ENCODE data around the gene ABCB8.

Gene ABCB8

DNA sequence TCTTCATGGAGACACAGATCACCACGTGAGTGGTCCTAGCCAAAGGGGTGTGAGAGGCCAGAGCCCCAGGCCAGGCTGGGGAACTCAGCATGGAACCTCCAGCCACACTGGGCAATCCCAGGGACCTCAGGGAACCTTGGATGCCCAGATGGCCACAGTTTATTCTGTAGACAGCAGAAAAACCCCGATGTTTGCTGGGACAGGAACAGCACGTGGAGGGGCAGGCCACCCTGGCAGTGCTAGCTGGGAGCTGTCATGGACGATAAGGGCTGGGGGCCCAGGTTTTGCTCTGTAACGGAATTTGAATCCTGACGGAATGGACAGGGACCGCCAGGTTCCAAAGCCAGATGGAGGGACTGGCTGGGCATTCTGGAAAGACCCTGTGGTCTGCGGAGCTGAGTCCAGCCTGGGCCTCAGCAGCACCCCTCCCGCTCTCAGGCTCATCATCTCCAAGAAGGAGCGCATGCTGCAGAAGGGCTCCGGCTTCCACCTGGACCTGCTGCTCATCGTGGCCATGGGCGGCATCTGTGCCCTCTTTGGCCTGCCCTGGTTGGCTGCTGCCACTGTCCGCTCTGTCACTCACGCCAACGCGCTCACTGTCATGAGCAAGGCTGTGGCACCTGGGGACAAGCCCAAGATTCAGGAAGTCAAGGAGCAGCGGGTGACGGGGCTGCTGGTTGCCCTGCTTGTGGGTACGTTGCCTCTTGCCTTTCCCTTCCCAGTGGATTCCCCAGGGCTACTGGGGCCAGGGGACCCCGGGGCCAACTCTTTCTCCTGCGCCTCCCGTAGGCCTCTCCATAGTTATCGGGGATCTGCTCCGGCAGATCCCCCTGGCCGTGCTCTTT lies 46.8 kb downstream of the ABCB8 start:
- DNase-seq (ENCODE audit: low spot score): no peak

DNA sequence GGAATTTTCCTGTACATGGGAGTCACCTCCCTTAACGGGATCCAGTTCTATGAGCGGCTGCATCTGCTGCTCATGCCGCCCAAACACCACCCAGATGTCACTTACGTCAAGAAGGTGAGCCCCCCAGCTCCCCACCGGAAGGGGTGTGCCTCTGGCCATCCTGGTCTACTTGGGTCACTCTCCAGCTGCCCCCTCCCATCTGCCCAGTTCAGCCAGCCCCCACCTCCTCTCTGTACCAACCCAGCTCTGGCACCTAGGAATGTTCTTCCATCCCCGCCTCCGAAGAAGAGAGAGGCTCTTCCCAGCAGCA lies 47.4 kb downstream of the ABCB8 start:
- no peak for DNase-seq (ENCODE audit: low spot score)

DNA sequence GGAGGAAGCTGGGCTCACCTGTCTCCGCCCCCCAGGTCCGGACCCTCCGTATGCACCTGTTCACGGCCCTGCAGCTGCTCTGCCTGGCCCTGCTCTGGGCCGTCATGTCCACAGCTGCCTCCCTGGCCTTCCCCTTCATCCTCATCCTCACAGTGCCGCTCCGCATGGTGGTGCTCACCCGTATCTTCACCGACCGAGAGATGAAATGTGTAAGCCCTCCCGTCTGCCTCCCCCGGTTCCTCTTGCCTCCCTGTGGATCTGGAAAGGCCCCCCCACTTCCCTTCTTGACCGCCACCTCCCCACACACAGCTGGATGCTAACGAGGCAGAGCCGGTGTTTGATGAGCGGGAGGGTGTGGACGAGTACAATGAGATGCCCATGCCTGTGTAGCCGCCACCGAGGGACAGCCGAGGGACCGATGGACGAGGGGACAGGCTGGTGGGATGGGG lies 47.8 kb downstream of the ABCB8 start:
- no peak for DNase-seq (ENCODE audit: low spot score)

DNA sequence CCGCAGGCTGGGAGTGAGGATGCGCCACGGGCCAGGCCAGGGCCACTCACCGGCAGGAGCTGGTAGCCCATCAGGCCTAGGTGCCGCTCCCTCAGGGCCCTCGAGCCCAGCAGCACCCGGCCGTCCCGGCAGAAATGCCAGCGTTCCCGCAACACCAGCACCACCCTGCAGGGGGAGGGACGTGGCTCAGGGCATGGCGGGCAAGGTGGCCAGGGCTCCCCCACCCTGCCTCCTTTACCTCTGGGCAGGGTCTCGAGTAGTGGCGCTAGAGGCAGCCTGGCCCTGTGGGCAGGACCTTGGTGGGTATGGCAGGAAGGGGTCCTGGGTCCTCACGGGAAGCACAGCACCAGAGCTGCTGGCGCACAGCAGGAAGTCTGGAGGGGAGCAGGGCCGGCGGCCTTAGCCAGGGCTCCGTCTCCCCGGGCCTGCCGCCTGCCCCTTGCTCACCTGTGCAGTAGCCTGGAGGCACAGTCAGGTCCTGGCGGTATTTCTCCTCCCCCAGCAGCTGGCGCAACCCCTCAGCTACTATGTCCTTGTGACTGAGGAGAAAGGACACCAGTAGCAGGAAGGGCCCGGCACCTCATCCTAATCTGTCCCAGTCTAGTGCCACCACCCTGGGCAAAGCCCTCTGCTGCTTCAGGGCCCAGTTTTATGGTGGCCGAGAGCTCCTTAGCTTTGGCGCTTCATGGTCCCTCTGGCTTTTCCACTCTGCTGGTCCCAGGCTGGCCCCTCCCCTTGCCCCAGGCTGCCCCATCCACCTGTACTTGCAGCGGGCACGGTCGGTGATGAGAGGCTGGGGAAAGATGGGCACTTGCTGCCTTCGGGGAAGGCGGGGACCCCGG lies 48.8 kb downstream of the ABCB8 start:
- peak; percentile 44 for DNase-seq (ENCODE audit: low spot score)

DNA sequence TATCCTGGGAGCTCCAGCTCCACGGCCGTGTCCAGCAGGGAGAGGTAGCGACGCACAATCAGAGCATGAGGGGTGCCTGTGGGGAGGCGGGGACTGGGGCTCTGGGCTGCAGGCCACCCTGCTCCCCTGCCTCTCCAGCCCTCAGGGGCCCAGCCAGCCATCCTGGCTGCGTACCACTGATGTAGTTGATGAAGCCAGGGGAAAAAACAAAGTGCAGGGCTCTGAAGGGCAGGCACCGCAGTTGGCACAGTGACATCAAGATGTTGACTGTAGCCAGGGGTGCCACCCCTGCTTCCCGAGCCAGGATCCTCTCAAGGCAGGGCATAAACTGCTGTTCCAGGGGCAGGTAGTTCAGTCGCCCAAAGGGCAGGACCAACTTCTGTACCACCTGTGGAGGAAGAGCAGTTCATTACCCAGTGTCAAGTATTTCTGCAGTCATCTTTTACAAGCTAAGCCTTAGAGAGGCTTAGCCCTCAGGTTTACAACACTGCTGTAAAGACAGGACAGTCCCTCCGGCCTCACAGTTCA lies 49.5 kb downstream of the ABCB8 start:
- DNase-seq (ENCODE audit: low spot score): no peak

DNA sequence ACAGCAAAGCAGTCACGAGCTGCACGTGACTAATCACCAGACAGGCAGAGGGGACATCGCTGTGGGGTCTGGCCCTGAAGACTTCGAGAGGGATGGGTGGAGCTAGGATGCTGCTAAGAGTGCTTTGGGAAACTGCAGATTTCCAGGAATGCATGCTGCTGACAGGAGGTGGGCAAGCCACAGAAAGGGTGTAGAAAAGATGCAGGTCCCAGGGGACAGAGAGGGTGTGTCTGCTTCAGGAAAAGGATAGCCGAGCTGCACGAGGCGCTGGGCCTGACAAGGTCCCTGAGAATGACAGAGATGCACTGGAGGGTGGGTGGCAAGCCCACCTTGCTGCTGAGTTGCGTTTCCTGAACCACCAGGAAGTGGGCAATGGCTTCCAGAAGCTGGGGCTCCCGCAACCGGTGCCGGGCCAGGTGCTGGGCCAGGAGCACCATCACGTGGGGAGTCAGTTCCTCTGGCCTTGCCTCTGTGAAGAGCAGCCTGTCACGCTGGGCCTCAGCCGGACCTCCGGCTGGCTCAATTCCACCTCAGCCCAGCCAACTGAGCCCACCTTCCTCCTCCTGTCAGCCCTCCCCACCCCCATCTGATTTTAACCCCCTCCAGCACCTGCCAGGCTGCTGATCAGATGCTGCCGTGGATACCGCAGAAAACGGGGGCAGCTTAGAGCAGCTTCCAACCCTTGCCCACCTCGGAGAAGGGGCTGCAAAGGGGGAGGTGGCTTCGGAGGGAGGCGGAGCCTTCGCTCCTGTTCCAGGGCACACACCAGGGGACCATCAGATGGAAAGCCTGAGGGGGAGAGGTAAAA lies 50.2 kb downstream of the ABCB8 start:
- no peak for DNase-seq (ENCODE audit: low spot score)

DNA sequence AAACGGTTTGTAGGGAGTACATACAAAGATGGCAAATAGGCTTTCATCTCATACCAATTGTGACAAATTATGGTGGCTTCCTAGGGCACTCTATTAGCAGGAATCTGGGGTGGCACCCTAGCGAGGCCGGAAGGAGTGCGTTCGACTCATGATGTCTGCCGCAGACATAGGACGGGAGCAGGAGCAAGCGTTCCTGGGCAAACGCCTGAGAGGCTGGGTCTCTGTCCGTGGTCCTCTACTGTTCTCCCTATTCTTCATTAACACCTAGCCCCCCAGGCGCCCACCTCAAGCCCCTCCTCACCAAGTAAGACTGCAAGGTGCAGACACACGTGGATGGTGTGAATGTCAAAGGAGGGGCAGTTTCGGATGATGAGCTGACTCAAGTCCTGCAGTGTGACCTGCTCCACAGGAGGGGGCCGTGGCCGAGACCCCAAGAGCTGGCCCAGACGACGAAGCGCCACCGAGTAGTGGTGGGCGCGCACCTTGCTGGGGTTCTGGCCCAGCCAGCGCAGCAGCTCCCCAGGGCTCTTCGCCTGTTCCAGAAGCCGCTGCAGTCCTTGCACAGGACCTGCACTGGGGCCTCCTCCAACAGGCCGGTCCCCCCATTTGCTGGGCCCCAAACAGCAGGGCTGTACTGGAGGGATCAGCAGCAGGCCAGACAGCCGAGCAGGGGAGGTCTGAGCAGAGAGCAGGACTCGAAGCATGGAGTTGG lies 51.1 kb downstream of the ABCB8 start:
- no peak for DNase-seq (ENCODE audit: low spot score)

DNA sequence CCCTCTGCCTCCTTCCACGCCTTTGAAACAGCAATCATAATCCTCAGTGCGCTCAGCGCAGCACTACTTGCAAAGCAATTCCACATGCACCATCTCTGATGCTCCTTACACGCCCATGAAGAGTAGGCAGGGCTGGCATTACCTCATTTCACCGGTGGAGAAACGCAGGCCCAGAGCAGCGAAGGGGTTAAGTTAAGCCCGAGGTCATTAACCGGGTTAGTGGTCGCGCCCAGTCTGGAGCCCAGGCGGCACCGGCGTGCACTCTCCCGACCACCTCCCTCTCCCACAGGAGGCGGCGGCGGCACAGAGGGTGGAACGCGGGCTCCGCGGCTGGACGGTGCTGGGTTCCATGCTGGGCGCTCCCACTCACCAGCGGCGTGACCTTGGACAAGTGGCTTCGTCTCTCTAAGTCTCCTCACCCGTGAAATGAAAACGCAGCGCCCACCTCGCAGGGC lies 51.8 kb downstream of the ABCB8 start:
- DNase-seq (ENCODE audit: low spot score): peak; percentile 55

DNA sequence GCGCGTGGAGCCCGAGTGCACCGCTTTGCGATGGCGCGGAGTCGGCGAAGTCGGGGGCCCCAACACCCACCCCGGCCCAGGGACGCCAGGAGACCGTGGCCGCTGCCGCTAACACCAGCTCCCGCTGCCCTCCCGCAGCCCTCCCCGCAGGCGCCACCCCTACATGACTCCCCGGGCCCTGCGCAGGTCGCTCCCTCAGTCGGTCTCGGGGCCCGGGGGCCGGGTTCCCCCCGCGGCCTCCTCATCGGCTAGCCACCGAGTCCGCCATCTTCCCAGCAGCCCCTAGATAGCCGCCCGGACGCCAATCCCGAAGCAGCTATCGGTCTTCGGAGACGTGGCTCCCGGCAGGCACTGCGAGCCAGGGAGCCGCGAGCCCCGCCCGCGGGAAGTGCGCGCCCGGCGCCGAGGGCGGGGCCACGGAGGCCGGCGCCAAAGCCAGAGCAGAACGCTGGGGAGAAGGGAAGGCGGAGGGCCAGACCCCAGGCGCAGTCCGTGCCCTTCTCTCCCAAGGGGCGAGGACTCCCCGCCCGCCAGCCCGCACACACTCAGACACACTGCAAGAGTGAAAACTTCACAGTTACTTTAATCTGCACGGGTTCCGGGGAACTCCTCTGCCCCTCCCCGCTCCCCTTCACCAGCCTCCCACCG lies 52.4 kb downstream of the ABCB8 start, which contains the start of gene FASTK:
FASTK (minus strand) TSS at position 288 of the 648 bp plus-strand sequence; CDS start at position 245, 43 bp downstream.
- DNase-seq (ENCODE audit: low spot score): peak; percentile 94

DNA sequence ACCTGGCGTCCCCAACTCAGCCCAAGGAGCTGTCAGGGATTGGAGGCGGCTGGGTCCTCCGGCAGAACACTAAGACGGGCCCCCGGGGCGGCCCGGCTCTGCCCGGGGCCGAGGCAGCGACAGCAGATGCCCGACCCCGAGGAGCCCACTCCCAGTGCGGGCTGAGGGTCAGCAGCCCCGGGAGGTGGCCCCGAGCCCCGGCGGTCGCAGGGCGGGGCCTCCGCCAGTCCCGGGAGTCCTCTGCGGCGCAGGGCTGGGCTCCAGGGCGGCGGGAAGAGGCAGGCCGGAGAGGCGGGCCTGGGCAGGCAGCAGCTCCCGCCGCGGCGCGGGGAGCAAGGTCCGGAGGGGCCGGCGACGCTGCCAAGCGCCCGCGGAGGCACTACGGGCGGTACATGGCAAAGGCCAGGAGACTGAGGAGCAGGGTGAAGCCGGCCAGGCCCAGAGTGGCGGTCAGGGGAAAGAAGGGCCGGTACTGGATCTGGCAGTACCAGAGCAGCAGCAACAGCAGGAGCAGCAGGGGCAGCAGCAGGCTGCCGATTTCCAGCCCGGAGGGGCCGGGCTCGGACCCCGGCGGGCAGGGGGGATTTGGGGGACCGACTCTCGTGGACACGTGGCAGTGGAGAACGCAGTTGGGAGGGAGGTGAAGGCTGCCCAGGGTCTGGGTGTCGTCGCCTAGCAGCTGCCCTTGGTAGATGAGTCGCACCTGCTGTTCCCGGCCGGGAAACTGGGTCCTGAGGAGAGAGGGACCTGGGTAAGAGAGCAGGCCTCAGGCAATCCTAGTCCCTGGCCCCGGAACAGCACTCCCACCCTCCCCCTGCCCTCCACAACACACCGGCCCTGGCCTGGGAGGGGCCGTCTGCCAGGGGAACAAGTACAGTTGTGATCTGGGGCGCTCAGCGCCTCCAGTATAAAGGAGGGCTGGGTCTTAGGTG lies 53.2 kb downstream of the ABCB8 start:
- peak; percentile 50 for DNase-seq (ENCODE audit: low spot score)

DNA sequence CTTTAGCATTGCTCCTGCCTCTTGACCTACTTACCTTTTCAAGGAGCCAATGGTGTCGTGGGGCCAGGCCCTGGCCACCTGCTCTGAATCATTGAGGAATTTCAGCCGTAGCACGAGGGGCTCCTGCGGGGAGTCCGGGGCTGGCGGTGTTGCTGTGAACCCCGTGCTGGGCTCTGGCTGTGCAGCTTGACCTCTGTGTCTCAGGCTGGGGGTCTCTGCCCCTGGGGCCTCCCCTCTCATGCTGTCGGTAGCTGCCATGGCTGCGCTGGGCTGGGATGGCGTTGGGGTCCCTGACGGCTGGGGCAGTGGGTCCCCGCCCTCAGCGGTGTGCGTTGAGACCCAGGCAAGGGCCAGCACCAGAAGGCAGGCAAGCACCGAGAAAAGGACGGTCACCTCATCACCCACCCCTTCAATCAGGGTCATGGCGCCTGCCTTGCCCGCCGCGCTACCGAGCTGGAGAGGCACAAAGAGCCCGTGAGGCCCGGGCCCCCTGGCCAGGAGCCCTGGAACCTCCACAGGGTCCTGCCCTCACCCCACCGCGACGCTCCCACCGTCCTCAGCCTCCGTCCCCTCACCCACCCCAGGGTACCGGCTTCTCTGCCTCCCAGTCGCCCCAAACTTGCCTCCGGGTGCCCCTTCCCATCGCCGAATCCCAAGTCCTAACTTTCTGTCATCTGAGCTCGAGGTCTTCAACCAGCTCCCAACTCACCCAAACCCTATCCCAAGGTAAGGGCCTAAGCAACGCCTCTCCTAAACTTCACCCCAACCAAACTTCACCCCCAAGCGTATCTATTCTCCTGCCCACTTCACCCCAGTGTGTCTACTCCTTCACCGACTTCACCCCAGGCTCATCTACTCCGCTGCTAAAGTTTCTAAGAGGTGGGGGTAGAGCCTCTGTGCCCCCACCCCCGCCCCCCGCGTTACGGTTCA lies 54.2 kb downstream of the ABCB8 start:
- no peak for DNase-seq (ENCODE audit: low spot score)

DNA sequence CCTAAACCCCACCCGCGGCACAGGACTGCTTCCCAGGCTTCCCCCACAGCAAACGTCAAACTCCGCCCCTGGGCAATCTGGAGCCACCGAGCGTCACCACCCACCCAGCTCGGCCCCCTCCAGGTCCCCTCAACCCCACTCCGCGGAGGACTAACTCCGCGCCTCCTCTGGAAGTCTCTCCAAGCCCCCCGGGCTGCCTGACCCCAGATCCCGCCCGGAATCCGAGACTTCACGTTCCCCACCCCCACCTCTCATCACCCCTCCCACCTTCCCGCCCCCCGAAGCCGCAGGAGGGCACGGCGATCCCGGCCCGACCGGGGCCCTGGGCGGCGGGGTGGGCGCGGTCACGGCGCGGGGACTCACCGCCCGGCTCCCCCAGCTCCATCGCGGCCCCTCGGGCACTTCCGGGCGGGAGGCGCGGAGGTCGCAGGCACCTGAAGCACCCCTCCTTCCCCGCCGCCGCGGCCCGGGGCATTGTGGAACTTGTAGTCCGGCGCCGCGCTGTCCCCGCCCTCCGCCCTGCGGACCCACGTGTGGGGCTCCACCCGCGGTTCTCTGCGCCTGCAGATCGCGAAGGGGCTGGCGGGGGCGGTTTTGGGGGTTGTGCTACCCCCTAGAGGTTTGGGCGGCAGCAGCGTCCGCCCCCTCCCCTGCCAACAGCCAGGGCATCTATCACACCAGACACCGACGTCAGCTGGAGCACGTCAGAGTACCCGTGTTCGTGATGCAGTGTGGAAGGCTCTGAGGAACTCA lies 55.0 kb downstream of the ABCB8 start, which contains the start of gene TMUB1:
TMUB1 (minus strand) TSS at position 423 of the 753 bp plus-strand sequence. CDS start 930 bp downstream, outside the sequence.
- DNase-seq (ENCODE audit: low spot score): peak; percentile 73

DNA sequence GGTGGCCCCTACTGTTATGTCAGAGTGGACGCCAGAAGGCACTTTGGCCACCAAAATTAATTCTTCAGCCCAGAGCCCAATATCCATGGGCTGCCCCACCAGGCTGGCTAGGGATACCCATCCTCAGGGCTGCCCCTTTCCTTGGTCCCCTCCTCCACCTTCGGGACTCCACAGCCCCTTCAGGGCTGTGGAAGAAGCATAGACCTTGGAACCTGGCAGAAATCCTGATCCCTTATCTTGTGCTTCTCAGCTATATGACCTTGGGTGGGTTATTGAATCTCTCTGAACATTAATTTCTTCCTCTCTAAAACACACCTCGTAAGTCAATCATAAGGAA lies 55.5 kb downstream of the ABCB8 start:
- DNase-seq (ENCODE audit: low spot score): no peak

DNA sequence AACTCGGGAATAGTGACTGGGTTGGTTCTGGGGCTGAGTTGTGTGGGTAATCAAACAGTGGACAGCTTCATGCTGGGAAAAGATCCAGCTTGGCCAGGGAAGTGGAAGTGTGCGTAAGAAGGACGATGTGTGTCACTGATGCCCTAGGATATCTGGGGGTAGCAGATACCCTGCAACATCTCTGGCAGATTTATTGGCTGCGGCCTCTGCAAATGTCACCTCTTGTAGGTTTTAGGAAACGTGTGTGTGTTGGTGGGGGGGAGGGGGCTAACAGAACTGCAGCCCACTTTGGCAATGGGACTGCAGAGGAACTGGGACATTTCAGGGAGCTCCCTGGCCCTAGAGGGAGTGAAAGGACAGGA lies 57.1 kb downstream of the ABCB8 start:
- no peak for DNase-seq (ENCODE audit: low spot score)

DNA sequence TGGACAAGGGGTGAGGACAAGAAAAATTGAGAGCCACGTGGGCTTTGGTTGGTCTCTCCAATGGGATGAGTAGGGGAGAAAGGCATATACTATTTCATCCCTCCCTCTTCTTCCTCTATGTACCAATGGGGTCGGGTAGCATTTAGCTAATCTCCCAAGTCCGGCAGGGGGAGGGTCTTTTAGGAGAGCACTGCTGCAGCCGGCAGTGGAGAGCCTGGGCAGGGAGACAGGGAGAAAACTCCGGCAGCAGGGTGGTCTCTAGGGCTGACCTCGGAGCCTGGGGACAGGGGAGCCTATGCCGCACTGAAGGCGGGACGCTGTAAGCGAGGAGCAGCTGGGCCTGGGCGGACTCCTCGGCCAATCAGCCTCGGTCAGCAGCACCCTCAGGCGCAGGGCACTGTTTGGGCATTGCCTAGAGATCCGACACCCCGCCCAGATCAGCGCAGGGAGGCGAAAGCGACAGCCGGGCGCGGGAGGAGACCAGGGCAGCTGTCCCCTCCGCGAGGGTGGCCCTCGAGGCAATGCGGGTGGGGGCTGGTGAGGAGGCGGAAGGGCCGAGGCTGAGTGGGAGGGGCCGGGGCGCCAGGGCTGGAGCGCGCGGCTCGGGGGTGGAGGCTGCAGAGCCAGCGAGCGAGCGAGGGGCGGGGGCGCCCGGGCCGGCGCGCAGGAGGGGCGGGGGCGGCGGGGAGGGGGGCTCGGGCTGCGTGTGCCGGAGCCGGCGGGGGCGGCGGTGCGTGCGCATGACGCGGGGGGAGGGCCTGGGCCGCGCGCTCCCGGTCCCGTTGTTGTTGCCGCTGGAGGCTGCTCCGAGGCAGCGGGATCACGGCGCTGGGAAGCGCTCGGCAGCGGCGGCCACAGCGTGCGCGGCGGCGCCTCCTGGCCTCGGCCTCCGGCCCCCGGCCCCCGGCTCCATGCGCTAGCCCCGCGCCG lies 57.7 kb downstream of the ABCB8 start, which contains the start of gene AGAP3:
AGAP3 (plus strand) TSS at position 785 of the 930 bp plus-strand sequence. CDS start 267 bp downstream, outside the sequence.
- peak; percentile 81 for DNase-seq (ENCODE audit: low spot score)

DNA sequence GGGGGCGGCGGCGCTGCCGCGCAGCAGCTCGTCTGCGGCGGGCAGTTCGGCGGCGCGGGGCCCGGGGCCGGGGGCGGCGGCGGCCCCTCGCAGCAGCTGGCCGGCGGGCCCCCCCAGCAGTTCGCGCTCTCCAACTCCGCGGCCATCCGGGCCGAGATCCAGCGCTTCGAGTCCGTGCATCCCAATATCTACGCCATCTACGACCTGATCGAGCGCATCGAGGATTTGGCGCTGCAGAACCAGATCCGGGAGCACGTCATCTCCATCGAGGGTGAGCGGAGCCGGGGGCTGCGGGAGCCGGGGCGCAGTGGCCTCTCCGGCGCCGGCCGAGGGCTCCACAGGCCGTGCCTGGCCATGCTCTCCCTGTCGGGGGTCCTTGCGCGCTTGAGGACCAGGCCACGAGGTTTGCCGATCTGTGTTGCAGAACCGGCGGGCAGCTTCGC lies 58.6 kb downstream of the ABCB8 start:
- DNase-seq (ENCODE audit: low spot score): peak; percentile 43

Measured in kidney tubule cell (primary cell).